A673 (cell line): Measurements from ENCODE around the gene TEAD1. TPM values are rescaled to one million over a fixed set of nuclear protein-coding genes. Genes with fewer than 3 reads are reported as not detected.

Experiments used
- BruUV-seq: library from RNA; stranded (reverse); fragments of 400-500 nt; replicated peaks from 2 replicates; lab custom pipeline; 2021; lab: Mats Ljungman, UMichigan
- CTCF ChIA-PET: fragments of 300-600 bp; sonication (Branson Sonifier 250); formaldehyde crosslinking; loops from one replicate; lab custom pipeline; 2022; ENCODE audit warnings: antibody characterized with exemption; lab: Charles Lee
- POLR2A ChIA-PET: fragments of 300-600 bp; sonication (Branson Sonifier 250); formaldehyde crosslinking; loops from one replicate; lab custom pipeline; 2022; ENCODE audit warnings: antibody characterized with exemption; ENCODE audit not compliant: low non-redundant PET; lab: Charles Lee
- DNase-seq: peaks from one replicate; pipeline ENCODE4 v3.0.0-alpha.2; 2015; ENCODE audit warnings: low spot score
- H3K27ac ChIP-seq: fragments of 200-600 bp; sonication (generic); 2 replicates; pipeline ENCODE4 v1.5.1; 2016; ENCODE audit warnings: mixed run types, low read depth, mild to moderate bottlenecking, mixed read lengths, antibody characterized with exemption, low read length; ENCODE audit not compliant: poor library complexity, severe bottlenecking
- H3K27me3 ChIP-seq: fragments of 200-600 bp; sonication (generic); replicated peaks from 2 replicates; pipeline ENCODE4 v1.6.1; 2017; ENCODE audit warnings: mixed run types, low read depth, mild to moderate bottlenecking, mixed read lengths, antibody characterized with exemption, low read length; ENCODE audit not compliant: insufficient read depth, poor library complexity
- H3K36me3 ChIP-seq: fragments of 200-600 bp; sonication (generic); 2 replicates; pipeline ENCODE4 v1.6.1; 2016; ENCODE audit warnings: mixed run types, mild to moderate bottlenecking, mixed read lengths, antibody characterized with exemption, low read length; ENCODE audit not compliant: insufficient read depth, poor library complexity, severe bottlenecking
- H3K4me1 ChIP-seq: fragments of 200-600 bp; sonication (generic); 2 replicates; pipeline ENCODE4 v1.6.1; 2017; ENCODE audit warnings: mixed run types, mild to moderate bottlenecking, mixed read lengths, antibody characterized with exemption, low read length; ENCODE audit not compliant: insufficient read depth, poor library complexity, severe bottlenecking
- H3K4me3 ChIP-seq: fragments of 200-600 bp; sonication (generic); 2 replicates; pipeline ENCODE4 v1.5.1; 2016; ENCODE audit warnings: low read depth, mixed run types, mild to moderate bottlenecking, mixed read lengths, low read length; ENCODE audit not compliant: poor library complexity, severe bottlenecking
- H3K9me3 ChIP-seq: fragments of 200-600 bp; sonication (generic); 2 replicates; pipeline ENCODE4 v1.6.1; 2016; ENCODE audit warnings: mixed run types, low read depth, mild to moderate bottlenecking, mixed read lengths, antibody characterized with exemption, low read length; ENCODE audit not compliant: poor library complexity, severe bottlenecking
- CTCF ChIP-seq: fragments of 300-800, 200-600 bp; sonication (generic); conservative IDR thresholded peaks from 2 replicates; pipeline ENCODE4 v1.5.1; 2017; ENCODE audit warnings: low read depth, mild to moderate bottlenecking, antibody characterized with exemption, low read length, moderate library complexity, mixed read lengths
- EZH2 ChIP-seq: fragments of 200-600 bp; sonication (generic); IDR thresholded peaks from 2 replicates; pipeline ENCODE4 v1.6.1; 2017; ENCODE audit warnings: borderline replicate concordance, low read depth, mild to moderate bottlenecking, mixed read lengths, antibody characterized with exemption, low read length; ENCODE audit not compliant: poor library complexity, severe bottlenecking
- intact Hi-C: fragments of 100-400 bp; cut with micrococcal nuclease; formaldehyde crosslinking; loops from one replicate; pipeline ENCODE4 v1.10.0; 2022; ENCODE audit not compliant: unreplicated experiment
- total RNA-seq: library from RNA; stranded (reverse); gene quantifications from 2 replicates; pipeline ENCODE4 v1.2.3, GENCODE V29; 2021

TEAD1 gene
- total RNA-seq, 1 experiment from 2014 or later, result 81.8 TPM

GRCh38 chr11:12773591-12773990 lies 99.4 kb downstream of the TEAD1 start:
- TF ChIP-seq CTCF (no peak), EZH2 (no peak)
- no peaks in the 10 kb centered on the region for H3K9me3 ChIP-seq
- no peak for DNase-seq
- no TSS peak for BruUV-seq
- H3K27me3 ChIP-seq, result no peaks in the 10 kb centered on the region
- POLR2A ChIA-PET, result no interaction called here
- H3K36me3 ChIP-seq, result no peaks in the 10 kb centered on the region
- intact Hi-C loops, result no loop called here
- H3K27ac ChIP-seq, result no peak overlapping the region
- no peak overlapping the region for H3K4me3 ChIP-seq
- CTCF ChIA-PET, result no interaction called here
- H3K4me1 ChIP-seq, result peaks cover 29% of the 10 kb centered on the region

GRCh38 chr11:12775955-12776354 lies 101.7 kb downstream of the TEAD1 start:
- Histone ChIP-seq H3K9me3 (no peaks in the 10 kb centered on the region), H3K36me3 (peaks cover 4% of the 10 kb centered on the region), H3K4me1 (peaks cover 13% of the 10 kb centered on the region), H3K27ac (no peak overlapping the region), H3K4me3 (no peak overlapping the region), H3K27me3 (no peaks in the 10 kb centered on the region)
- TF ChIP-seq CTCF (no peak), EZH2 (no peak)
- no peak for DNase-seq
- ChIA-PET POLR2A (no interaction called here), CTCF (no interaction called here)
- BruUV-seq, result no TSS peak
- intact Hi-C loops, result no loop called here

DNA sequence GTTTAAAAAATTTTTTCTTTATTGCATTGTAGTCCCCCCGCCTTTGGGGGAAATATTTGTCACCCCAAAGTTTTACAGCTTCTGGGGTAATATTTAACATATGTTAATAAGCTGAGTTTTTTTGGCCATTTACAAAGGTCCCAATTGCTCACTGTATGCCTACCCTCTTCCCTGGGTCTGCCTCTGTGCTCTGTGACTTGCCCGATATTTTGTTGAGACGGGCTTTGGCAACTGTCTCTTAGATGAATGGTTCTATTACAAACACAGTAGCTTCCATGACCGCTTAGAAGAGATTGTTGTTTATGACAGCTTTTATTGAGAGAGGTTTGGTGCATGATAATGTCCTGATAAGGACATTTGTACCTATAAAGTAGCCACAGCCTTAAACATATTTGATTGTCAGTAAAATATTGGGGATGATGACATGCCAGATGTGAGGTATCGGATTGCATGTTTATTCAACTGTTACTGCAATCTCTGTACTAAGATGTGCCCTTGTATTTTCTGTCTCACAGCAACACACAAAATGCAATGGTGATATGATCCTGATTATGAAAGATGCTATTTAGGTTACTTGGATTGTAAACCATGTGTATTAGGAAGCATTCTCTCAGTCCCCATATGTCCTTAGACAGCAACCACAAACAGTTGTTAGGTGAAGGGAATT lies 103.1 kb downstream of the TEAD1 start:
- no peak for DNase-seq
- intact Hi-C loops, result no loop called here

More for the DNA sequence above, 103.1 kb downstream of the TEAD1 start:
- Histone ChIP-seq H3K9me3 (no peaks in the 10 kb centered on the region), H3K36me3 (peaks cover 4% of the 10 kb centered on the region), H3K4me3 (no peak overlapping the region), H3K27ac (no peak overlapping the region), H3K4me1 (peaks cover 13% of the 10 kb centered on the region), H3K27me3 (no peaks in the 10 kb centered on the region)
- ChIA-PET POLR2A (interaction anchor here (0.6 kb wide), 1 partner anchor 79 kb away, joined by 8 read pairs; no protein-coding TSS in a partner anchor), CTCF (interaction anchor here (0.6 kb wide), 1 partner anchor 51 kb away, joined by 3 read pairs; no protein-coding TSS in a partner anchor)
- no TSS peak for BruUV-seq
- no peak for TF ChIP-seq CTCF
- TF ChIP-seq EZH2, result no peak
